ENCODE results near the gene IGSF6.
A peak's percentile ranks its signal among the peaks of the same experiment; 100 is the strongest.

Gene IGSF6

DNA sequence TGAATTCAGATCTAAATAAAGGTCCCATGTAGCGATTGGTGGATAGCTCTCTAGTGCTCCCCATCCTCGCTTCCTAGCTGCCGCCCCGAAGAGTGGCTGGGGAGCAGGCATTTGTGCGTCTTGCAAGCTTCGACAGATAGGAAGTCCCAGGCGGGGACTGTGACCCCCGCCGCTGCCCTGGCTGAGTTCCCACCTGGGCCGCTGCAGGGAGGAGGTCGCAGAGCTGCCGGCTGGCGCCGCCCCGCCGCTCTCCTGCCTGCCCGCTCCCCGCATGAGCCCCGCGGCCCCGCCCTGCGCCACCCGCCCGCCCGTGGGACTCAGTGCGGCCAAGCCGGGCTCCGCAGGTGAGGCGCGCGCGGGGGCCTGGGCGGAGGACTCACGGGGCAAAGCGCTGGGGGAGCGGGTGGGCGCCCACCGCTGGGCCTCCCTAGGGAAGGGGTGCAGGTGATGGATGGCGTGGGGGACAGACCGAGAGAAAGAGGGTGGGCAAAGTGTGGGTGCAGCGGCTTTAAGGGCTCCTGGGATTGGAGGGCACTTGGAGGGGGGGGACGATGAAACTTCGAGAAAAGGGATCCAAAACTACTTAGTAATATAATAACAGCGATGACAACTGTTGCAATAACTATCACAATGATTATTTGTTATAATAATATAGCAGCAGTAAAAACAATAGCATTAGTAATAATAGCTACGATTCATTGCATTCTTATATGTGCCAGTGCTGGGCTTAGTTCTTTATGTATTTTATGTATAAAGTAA, 11.7 kb upstream of the IGSF6 start, which contains the start of gene OTOA (continued):
- TF ChIP-seq, protein P1, sequence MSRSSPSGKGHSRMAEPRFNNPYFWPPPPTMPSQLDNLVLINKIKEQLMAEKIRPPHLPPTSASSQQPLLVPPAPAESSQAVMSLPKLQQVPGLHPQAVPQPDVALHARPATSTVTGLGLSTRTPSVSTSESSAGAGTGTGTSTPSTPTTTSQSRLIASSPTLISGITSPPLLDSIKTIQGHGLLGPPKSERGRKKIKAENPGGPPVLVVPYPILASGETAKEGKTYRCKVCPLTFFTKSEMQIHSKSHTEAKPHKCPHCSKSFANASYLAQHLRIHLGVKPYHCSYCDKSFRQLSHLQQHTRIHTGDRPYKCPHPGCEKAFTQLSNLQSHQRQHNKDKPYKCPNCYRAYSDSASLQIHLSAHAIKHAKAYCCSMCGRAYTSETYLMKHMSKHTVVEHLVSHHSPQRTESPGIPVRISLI (tag by site-specific recombination; IDR thresholded peaks at IDR 0.05) = no peak
- TF ChIP-seq ZNF132 (tag by site-specific recombination; IDR thresholded peaks at IDR 0.05; ENCODE audit: borderline replicate concordance) = no peak
- TF ChIP-seq, protein P2, sequence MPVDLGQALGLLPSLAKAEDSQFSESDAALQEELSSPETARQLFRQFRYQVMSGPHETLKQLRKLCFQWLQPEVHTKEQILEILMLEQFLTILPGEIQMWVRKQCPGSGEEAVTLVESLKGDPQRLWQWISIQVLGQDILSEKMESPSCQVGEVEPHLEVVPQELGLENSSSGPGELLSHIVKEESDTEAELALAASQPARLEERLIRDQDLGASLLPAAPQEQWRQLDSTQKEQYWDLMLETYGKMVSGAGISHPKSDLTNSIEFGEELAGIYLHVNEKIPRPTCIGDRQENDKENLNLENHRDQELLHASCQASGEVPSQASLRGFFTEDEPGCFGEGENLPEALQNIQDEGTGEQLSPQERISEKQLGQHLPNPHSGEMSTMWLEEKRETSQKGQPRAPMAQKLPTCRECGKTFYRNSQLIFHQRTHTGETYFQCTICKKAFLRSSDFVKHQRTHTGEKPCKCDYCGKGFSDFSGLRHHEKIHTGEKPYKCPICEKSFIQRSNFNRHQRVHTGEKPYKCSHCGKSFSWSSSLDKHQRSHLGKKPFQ (tag by site-specific recombination; IDR thresholded peaks at IDR 0.05) = no peak

DNA sequence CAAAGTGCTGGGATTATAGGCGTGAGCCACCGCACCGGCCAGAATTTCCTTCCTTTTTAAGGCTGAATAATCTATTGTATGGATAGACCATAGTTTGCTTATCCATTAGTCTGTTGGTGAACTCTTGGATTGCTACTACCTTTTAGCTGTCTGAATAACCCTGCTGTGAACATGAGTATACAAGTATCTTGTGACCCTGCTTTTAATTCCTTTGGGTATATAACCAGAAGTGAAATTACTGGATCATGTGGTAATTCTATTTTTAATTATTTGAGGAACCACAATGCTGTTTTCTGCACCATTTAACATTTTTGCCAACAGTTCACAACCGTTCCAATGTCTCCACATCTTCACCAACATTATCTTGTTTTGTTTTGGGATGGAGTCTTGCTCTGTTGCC, 6.7 kb upstream of the IGSF6 start:
- TF ChIP-seq ZNF391 (tag by site-specific recombination; IDR thresholded peaks at IDR 0.05; ENCODE audit: borderline replicate concordance, low read depth) (no peak), ZNF701 (tag by site-specific recombination; IDR thresholded peaks at IDR 0.05) (no peak), YY1 (tag by site-specific recombination; IDR thresholded peaks at IDR 0.05) (no peak), ZIC2 (tag by site-specific recombination; IDR thresholded peaks at IDR 0.05) (no peak), ZSCAN23 (tag by site-specific recombination; IDR thresholded peaks at IDR 0.05) (no peak), ZNF248 (tag by site-specific recombination; IDR thresholded peaks at IDR 0.05) (no peak), ZNF791 (tag by site-specific recombination; IDR thresholded peaks at IDR 0.05) (no peak)
- TF ChIP-seq, protein P1 (tag by site-specific recombination; IDR thresholded peaks at IDR 0.05) = no peak
- TF ChIP-seq, protein P3, sequence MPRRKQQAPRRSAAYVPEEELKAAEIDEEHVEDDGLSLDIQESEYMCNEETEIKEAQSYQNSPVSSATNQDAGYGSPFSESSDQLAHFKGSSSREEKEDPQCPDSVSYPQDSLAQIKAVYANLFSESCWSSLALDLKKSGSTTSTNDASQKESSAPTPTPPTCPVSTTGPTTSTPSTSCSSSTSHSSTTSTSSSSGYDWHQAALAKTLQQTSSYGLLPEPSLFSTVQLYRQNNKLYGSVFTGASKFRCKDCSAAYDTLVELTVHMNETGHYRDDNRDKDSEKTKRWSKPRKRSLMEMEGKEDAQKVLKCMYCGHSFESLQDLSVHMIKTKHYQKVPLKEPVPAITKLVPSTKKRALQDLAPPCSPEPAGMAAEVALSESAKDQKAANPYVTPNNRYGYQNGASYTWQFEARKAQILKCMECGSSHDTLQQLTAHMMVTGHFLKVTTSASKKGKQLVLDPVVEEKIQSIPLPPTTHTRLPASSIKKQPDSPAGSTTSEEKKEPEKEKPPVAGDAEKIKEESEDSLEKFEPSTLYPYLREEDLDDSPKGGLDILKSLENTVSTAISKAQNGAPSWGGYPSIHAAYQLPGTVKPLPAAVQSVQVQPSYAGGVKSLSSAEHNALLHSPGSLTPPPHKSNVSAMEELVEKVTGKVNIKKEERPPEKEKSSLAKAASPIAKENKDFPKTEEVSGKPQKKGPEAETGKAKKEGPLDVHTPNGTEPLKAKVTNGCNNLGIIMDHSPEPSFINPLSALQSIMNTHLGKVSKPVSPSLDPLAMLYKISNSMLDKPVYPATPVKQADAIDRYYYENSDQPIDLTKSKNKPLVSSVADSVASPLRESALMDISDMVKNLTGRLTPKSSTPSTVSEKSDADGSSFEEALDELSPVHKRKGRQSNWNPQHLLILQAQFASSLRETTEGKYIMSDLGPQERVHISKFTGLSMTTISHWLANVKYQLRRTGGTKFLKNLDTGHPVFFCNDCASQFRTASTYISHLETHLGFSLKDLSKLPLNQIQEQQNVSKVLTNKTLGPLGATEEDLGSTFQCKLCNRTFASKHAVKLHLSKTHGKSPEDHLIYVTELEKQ (tag by site-specific recombination; IDR thresholded peaks at IDR 0.05; ENCODE audit: borderline replicate concordance) = no peak
- POLR2A ChIA-PET = no interaction called here
- H3K4me1 ChIP-seq (ENCODE audit: control insufficient read depth, insufficient read depth, low read length) = no peaks in the 10 kb centered on the region
- H3K27ac ChIP-seq (ENCODE audit: extremely low read depth, low read depth, low read length) = no peak overlapping the region
- H3K4me3 ChIP-seq (ENCODE audit: low read depth, low read length) = no peak overlapping the region
- H3K9me3 ChIP-seq (ENCODE audit: control insufficient read depth, insufficient read depth, low read depth, low read length) = no peaks in the 10 kb centered on the region
- CTCF ChIA-PET = interaction anchor here (0.7 to 1.3 kb wide), 2 partner anchors 50 to 545 kb away, joined by 5 read pairs; no protein-coding TSS in a partner anchor
- peaks cover 0 to 16% of the 10 kb centered on the region in 2 experiments; a peak in 2 of 3 replicates for H3K36me3 ChIP-seq (ENCODE audit: control insufficient read depth in 2 of 2, insufficient read depth in 1 of 2, low read length in 2 of 2)

DNA sequence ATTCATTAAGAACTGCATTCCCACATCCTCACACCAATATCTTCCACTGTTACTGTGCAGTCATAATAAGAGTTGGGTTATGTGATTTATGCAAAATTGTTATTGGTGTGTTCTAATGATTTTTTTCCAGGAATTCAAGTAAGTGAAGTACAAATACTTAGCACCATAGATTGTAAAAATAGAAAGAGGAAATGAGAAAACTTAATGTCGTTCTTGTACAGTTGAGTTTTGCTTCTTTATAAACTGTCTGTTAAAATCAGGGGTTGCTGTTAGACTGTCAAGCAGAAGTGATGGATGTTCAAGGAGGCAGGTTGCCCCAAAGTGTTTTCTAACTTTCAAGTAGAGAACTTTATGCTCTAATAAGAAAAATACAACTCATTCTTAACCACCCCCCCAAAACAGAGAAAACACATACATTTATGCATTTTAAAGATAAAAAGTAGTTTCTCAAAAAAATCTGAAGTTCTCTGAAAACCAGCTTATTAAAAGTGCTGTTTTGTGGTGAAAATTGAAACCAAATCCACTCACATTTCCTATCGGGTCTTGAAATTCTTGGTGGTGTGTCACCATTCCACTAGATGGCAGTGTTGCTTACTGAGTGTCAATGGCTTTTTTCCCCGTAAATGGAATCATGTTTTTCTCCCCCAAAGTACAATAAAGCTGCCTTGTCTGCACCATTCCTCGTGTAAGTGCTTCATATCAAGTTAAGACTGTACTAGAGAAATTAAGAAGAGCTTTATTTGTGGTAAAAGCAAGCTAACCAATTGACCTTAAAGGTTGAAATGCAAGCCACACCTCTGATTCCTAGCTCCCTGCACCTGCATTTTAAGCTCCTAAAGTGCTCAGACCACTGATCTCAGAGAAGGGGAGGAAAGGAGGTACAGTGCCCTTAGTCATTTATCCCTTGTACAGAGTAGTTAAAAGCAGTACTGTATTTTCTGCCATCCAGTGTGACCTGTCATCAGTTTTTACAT, 4.7 kb upstream of the IGSF6 start:
- Histone ChIP-seq H3K4me1 (ENCODE audit: control insufficient read depth, insufficient read depth, low read length) (no peaks in the 10 kb centered on the region), H3K27ac (ENCODE audit: extremely low read depth, low read depth, low read length) (no peak overlapping the region), H3K9me3 (ENCODE audit: control insufficient read depth, insufficient read depth, low read depth, low read length) (no peaks in the 10 kb centered on the region), H3K4me3 (ENCODE audit: low read depth, low read length) (no peak overlapping the region), H3K36me3 (ENCODE audit: control insufficient read depth in 2 of 2, insufficient read depth in 1 of 2, low read length in 2 of 2) (peaks cover 0 to 16% of the 10 kb centered on the region in 2 experiments; a peak in 2 of 3 replicates)
- POLR2A ChIA-PET = no interaction called here
- CTCF ChIA-PET = interaction anchor here (0.6 to 2.5 kb wide), 47 partner anchors 9 to 1826 kb away, joined by 3 to 43 read pairs (median 4); no protein-coding TSS in a partner anchor
- TF ChIP-seq ZNF184 (tag by site-specific recombination; IDR thresholded peaks at IDR 0.05) (no peak), PRDM1 (tag by site-specific recombination; IDR thresholded peaks at IDR 0.05) (0 out of 2 replicates have a peak, but pooled peaks have one; percentile 32)
- TF ChIP-seq, protein P4, sequence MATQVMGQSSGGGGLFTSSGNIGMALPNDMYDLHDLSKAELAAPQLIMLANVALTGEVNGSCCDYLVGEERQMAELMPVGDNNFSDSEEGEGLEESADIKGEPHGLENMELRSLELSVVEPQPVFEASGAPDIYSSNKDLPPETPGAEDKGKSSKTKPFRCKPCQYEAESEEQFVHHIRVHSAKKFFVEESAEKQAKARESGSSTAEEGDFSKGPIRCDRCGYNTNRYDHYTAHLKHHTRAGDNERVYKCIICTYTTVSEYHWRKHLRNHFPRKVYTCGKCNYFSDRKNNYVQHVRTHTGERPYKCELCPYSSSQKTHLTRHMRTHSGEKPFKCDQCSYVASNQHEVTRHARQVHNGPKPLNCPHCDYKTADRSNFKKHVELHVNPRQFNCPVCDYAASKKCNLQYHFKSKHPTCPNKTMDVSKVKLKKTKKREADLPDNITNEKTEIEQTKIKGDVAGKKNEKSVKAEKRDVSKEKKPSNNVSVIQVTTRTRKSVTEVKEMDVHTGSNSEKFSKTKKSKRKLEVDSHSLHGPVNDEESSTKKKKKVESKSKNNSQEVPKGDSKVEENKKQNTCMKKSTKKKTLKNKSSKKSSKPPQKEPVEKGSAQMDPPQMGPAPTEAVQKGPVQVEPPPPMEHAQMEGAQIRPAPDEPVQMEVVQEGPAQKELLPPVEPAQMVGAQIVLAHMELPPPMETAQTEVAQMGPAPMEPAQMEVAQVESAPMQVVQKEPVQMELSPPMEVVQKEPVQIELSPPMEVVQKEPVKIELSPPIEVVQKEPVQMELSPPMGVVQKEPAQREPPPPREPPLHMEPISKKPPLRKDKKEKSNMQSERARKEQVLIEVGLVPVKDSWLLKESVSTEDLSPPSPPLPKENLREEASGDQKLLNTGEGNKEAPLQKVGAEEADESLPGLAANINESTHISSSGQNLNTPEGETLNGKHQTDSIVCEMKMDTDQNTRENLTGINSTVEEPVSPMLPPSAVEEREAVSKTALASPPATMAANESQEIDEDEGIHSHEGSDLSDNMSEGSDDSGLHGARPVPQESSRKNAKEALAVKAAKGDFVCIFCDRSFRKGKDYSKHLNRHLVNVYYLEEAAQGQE (tag by site-specific recombination; IDR thresholded peaks at IDR 0.05) = no peak
- TF ChIP-seq, protein P5, sequence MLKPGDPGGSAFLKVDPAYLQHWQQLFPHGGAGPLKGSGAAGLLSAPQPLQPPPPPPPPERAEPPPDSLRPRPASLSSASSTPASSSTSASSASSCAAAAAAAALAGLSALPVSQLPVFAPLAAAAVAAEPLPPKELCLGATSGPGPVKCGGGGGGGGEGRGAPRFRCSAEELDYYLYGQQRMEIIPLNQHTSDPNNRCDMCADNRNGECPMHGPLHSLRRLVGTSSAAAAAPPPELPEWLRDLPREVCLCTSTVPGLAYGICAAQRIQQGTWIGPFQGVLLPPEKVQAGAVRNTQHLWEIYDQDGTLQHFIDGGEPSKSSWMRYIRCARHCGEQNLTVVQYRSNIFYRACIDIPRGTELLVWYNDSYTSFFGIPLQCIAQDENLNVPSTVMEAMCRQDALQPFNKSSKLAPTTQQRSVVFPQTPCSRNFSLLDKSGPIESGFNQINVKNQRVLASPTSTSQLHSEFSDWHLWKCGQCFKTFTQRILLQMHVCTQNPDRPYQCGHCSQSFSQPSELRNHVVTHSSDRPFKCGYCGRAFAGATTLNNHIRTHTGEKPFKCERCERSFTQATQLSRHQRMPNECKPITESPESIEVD (tag by site-specific recombination; IDR thresholded peaks at IDR 0.05) = peak; percentile 37; the same call in 1 of the 2 replicates

Measured in HEK293 (cell line).